Activated CD8-positive, alpha-beta memory T cell treated with anti-CD3 and anti-CD28 coated beads, Interleukin-2, amount 50 U/mL, for 4 hours (primary cell): Measurements from ENCODE around the gene RCCD1.
A peak's percentile ranks its signal among the peaks of the same experiment; 100 is the strongest.
"Not testable (repeated sequence)": the region's sequence is repeated elsewhere in the genome, so short reads cannot be mapped to it uniquely, and the experiment has no call there.

ENCODE experiments used
- DNase-seq: peaks from one replicate; pipeline ENCODE4 v3.0.0-alpha.2; 2020

The RCCD1 gene

GRCh38 chr15:90954712-90955623 lies at the start of gene RCCD1:
RCCD1 (plus strand) TSS chr15:90954884; CDS start chr15:90956735, 1,851 bp downstream.
- peak; percentile 85 for DNase-seq

GRCh38 chr15:90905306-90906180 lies 49.1 kb upstream of the RCCD1 start:
- DNase-seq = no peak

GRCh38 chr15:90906181-90906849 lies 48.4 kb upstream of the RCCD1 start:
- no peak for DNase-seq

GRCh38 chr15:90907051-90907660 lies 47.5 kb upstream of the RCCD1 start:
- DNase-seq = no peak

- no peak for DNase-seq
Measured at GRCh38 chr15:90907838-90908507, 46.7 kb upstream of the RCCD1 start.

- not testable (repeated sequence) for DNase-seq
Measured at GRCh38 chr15:90909449-90909848, 45.2 kb upstream of the RCCD1 start.

GRCh38 chr15:90909976-90910375 lies 44.7 kb upstream of the RCCD1 start:
- no peak for DNase-seq

- no peak for DNase-seq
Measured at GRCh38 chr15:90910441-90911301, 44.0 kb upstream of the RCCD1 start.

- DNase-seq = no peak
Measured at GRCh38 chr15:90911302-90911623, 43.4 kb upstream of the RCCD1 start.

GRCh38 chr15:90911906-90912769 lies 42.5 kb upstream of the RCCD1 start:
- no peak for DNase-seq

- no peak for DNase-seq
Measured at GRCh38 chr15:90912770-90913075, 42.0 kb upstream of the RCCD1 start.

GRCh38 chr15:90913398-90913944 lies 41.2 kb upstream of the RCCD1 start:
- DNase-seq = no peak

- no peak for DNase-seq
Measured at GRCh38 chr15:90914305-90915080, 40.2 kb upstream of the RCCD1 start.

- no peak for DNase-seq
Measured at GRCh38 chr15:90915216-90915807, 39.4 kb upstream of the RCCD1 start.

- DNase-seq = no peak
Measured at GRCh38 chr15:90915808-90916440, 38.8 kb upstream of the RCCD1 start.

GRCh38 chr15:90916461-90916860 lies 38.2 kb upstream of the RCCD1 start:
- DNase-seq = no peak

GRCh38 chr15:90917569-90917968 lies 37.1 kb upstream of the RCCD1 start:
- no peak for DNase-seq

GRCh38 chr15:90918034-90918788 lies 36.5 kb upstream of the RCCD1 start:
- no peak for DNase-seq
